ENCODE measurements around the gene FCER2. TPM values are rescaled to one million over a fixed set of nuclear protein-coding genes. Genes with fewer than 3 reads are reported as not detected.

The FCER2 gene
- total and polyA plus RNA-seq, 9 donors, result 0.08 to 1.1 (median 0.38) TPM; not detected in 6

DNA sequence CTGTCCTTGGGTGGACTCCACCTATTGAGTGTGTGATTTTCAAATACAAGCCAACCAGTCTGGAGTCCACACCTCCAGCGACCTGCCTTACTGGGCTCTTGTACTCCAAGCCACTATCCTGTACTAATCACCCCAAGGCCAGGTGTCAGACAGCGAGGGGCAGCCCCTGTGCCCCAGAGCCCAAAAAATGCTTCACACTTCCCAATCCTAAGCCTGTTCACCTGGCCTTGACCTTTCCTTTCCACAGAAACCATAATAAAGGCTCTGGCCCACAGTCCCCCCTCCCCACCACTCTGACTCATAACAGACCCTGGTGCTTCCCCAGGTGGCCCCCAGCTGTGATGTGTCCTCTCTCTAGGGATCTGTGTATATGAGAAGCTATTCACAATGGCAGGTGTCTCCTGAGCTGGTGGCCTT, 41.5 kb upstream of the FCER2 start:
- H3K4me1 ChIP-seq (ENCODE audit: insufficient read depth), result no peaks in the 10 kb centered on the region
- H3K27me3 ChIP-seq, result no peaks in the 10 kb centered on the region
- WGBS, 3 donors, result 40 to 66% (median 53%) methylated on average over 2 of the region's 2 CpGs
- TF ChIP-seq POLR2A (IDR thresholded peaks at IDR 0.05) (no peak), EP300 (IDR thresholded peaks at IDR 0.05) (no peak)
- TF ChIP-seq, protein P1, sequence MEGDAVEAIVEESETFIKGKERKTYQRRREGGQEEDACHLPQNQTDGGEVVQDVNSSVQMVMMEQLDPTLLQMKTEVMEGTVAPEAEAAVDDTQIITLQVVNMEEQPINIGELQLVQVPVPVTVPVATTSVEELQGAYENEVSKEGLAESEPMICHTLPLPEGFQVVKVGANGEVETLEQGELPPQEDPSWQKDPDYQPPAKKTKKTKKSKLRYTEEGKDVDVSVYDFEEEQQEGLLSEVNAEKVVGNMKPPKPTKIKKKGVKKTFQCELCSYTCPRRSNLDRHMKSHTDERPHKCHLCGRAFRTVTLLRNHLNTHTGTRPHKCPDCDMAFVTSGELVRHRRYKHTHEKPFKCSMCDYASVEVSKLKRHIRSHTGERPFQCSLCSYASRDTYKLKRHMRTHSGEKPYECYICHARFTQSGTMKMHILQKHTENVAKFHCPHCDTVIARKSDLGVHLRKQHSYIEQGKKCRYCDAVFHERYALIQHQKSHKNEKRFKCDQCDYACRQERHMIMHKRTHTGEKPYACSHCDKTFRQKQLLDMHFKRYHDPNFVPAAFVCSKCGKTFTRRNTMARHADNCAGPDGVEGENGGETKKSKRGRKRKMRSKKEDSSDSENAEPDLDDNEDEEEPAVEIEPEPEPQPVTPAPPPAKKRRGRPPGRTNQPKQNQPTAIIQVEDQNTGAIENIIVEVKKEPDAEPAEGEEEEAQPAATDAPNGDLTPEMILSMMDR (IDR thresholded peaks at IDR 0.05), result no peak
- H3K9me3 ChIP-seq, result no peaks in the 10 kb centered on the region
- no peak overlapping the region for H3K4me3 ChIP-seq
- H3K36me3 ChIP-seq, result no peaks in the 10 kb centered on the region
- intact Hi-C loops (cut with DNase I), result no loop called here
- peak in 1 of 5 donors; percentile 31 for DNase-seq
- H3K27ac ChIP-seq, result no peak overlapping the region

DNA sequence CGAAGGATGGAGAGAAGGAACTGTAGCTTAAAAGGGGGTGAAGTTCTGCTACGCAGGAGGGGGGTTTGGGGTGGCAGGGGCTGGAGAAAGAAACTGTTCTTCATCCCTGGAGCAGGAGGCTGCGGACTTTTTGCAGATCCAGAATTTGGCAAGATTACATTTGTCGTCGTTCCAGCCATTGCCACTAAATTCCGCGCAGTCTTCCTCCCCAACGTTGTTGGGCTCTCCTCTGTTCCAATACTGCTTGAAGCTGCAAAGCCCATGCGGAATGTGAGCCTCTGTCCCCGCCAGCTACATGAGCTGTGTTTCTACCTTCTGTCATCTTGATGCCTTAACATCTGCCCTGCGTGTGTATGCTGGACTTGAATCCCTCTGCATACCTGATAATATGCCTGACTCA, 41.1 kb upstream of the FCER2 start:
- intact Hi-C loops (cut with DNase I), result no loop called here
- Histone ChIP-seq H3K27ac (no peak overlapping the region), H3K27me3 (no peaks in the 10 kb centered on the region), H3K4me3 (no peak overlapping the region), H3K9me3 (no peaks in the 10 kb centered on the region), H3K4me1 (ENCODE audit: insufficient read depth) (no peaks in the 10 kb centered on the region), H3K36me3 (no peaks in the 10 kb centered on the region)
- no peak for DNase-seq
- WGBS, 3 donors, result 43 to 59% (median 53%) methylated on average over 11 of the region's 11 CpGs
- TF ChIP-seq EP300 (IDR thresholded peaks at IDR 0.05) (no peak), POLR2A (IDR thresholded peaks at IDR 0.05) (no peak)
- TF ChIP-seq, protein P1 (IDR thresholded peaks at IDR 0.05), result no peak

DNA sequence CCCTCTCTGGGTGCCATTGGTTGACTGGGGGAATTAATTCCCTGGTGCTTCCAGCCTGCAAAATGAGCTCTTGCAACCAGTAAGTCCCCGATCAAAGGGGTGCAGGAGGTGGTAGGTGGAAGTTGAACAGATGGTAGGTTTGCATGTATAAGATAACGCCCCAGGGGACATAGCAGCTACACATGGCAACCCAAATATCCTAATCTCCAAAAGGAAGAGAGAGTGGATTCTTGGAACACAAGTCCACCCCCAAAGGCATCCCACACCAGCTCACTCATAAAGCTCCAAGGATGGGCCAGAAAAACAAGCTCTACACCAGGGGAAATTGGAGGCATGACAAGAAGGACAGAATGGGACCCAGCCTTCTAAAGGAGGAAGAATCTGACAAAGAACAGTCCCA, 40.6 kb upstream of the FCER2 start:
- DNase-seq, result peak in 1 of 5 donors; percentile 3
- Histone ChIP-seq H3K4me3 (no peak overlapping the region), H3K27ac (no peak overlapping the region), H3K27me3 (no peaks in the 10 kb centered on the region), H3K9me3 (no peaks in the 10 kb centered on the region), H3K36me3 (no peaks in the 10 kb centered on the region), H3K4me1 (ENCODE audit: insufficient read depth) (no peaks in the 10 kb centered on the region)
- no peak for TF ChIP-seq POLR2A (IDR thresholded peaks at IDR 0.05)
- TF ChIP-seq EP300 (IDR thresholded peaks at IDR 0.05), result no peak
- TF ChIP-seq, protein P1 (IDR thresholded peaks at IDR 0.05), result no peak
- WGBS, 3 donors, result 70 to 83% (median 73%) methylated on average over 2 of the region's 2 CpGs
- intact Hi-C loops (cut with DNase I), result no loop called here

DNA sequence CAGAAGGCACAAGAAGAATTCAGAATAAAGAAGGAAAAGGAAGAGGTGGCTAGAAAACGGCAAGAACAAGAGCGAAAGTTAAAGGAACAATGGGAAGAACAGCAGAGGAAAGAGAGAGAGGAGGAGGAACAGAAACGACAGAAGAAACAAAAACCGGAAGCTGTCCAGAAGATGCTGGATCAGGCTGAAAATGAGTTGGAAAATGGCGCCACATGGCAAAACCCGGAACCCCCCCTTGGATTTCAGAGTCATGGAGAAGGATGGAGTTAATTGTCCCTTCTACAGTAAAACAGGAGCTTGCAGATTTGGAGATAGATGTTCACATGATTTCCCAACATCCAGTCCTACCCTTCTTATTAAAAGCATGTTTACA, 38.7 kb upstream of the FCER2 start:
- H3K36me3 ChIP-seq, result no peaks in the 10 kb centered on the region
- no peaks in the 10 kb centered on the region for H3K9me3 ChIP-seq
- WGBS, 3 donors, result 79 to 87% (median 79%) methylated on average over 6 of the region's 6 CpGs
- TF ChIP-seq EP300 (IDR thresholded peaks at IDR 0.05), result no peak
- TF ChIP-seq, protein P1 (IDR thresholded peaks at IDR 0.05), result no peak
- no peak for TF ChIP-seq POLR2A (IDR thresholded peaks at IDR 0.05)
- H3K4me1 ChIP-seq (ENCODE audit: insufficient read depth), result no peaks in the 10 kb centered on the region
- intact Hi-C loops (cut with DNase I), result no loop called here
- no peak overlapping the region for H3K27ac ChIP-seq
- no peak for DNase-seq
- H3K27me3 ChIP-seq, result no peaks in the 10 kb centered on the region
- no peak overlapping the region for H3K4me3 ChIP-seq
